DLD1 (cell line): ENCODE measurements around the gene ATP2A2.
"Not testable (repeated sequence)": the region's sequence is repeated elsewhere in the genome, so short reads cannot be mapped to it uniquely, and the experiment has no call there.

Experiments
- in situ Hi-C: cut with HindIII; loops from 2 replicates; pipeline ENCODE4 v1.10.0; 2017; ENCODE audit warnings: low sequenced_read_pairs

ATP2A2 gene

GRCh38 chr12:110365489-110366320 lies 84.7 kb downstream of the ATP2A2 start:
- in situ Hi-C loops, result no loop called here

- in situ Hi-C loops, result no loop called here
Observed at GRCh38 chr12:110366321-110367142, 85.5 kb downstream of the ATP2A2 start.

- in situ Hi-C loops, result no loop called here
Observed at GRCh38 chr12:110367181-110367864, 86.3 kb downstream of the ATP2A2 start.

GRCh38 chr12:110369992-110370391 lies 88.9 kb downstream of the ATP2A2 start:
- in situ Hi-C loops, result no loop called here

- in situ Hi-C loops, result no loop called here
Observed at GRCh38 chr12:110370732-110371231, 89.7 kb downstream of the ATP2A2 start.

- in situ Hi-C loops, result no loop called here
Observed at GRCh38 chr12:110371408-110372055, 90.5 kb downstream of the ATP2A2 start.

GRCh38 chr12:110372056-110372425 lies 91.0 kb downstream of the ATP2A2 start:
- in situ Hi-C loops, result no loop called here

- in situ Hi-C loops, result no loop called here
Observed at GRCh38 chr12:110373025-110373424, 92.0 kb downstream of the ATP2A2 start.

GRCh38 chr12:110373425-110373824 lies 92.4 kb downstream of the ATP2A2 start:
- in situ Hi-C loops, result no loop called here

- in situ Hi-C loops, result no loop called here
Observed at GRCh38 chr12:110373962-110374611, 93.0 kb downstream of the ATP2A2 start.

- in situ Hi-C loops, result not testable (repeated sequence)
Observed at GRCh38 chr12:110378131-110378790, 97.2 kb downstream of the ATP2A2 start.

GRCh38 chr12:110379197-110379596 lies 98.2 kb downstream of the ATP2A2 start:
- in situ Hi-C loops, result no loop called here

GRCh38 chr12:110379631-110380030 lies 98.6 kb downstream of the ATP2A2 start:
- in situ Hi-C loops, result no loop called here

- in situ Hi-C loops, result no loop called here
Observed at GRCh38 chr12:110382683-110383082, 101.6 kb downstream of the ATP2A2 start.
